ENCODE data around the gene PALLD.

The PALLD gene

GRCh38 chr4:168524897-168525296 is 28.0 kb downstream of the PALLD start:
- DNase-seq (ENCODE audit: low read depth in 2 of 2), result no peak

DNA sequence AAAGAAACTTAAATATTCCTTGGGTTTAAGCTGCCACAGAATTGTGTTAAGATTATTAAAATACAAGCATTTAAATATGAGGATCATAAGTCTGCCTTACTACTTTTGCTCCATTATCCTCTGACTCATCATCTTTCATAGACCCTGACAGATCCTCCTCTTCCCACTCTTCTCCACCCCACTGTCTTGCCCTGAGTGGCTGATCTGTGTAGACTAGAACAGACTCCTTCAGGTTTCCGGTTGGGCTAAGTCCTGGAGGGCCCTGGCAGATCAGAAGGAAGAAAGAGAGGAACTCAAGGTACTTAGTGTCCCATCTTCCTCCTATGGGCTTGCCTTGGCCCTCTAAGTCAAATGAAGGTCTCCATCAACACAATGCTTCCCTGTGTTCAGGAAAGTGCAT is 30.7 kb downstream of the PALLD start:
- DNase-seq (ENCODE audit: low read depth in 2 of 2), result no peak

DNA sequence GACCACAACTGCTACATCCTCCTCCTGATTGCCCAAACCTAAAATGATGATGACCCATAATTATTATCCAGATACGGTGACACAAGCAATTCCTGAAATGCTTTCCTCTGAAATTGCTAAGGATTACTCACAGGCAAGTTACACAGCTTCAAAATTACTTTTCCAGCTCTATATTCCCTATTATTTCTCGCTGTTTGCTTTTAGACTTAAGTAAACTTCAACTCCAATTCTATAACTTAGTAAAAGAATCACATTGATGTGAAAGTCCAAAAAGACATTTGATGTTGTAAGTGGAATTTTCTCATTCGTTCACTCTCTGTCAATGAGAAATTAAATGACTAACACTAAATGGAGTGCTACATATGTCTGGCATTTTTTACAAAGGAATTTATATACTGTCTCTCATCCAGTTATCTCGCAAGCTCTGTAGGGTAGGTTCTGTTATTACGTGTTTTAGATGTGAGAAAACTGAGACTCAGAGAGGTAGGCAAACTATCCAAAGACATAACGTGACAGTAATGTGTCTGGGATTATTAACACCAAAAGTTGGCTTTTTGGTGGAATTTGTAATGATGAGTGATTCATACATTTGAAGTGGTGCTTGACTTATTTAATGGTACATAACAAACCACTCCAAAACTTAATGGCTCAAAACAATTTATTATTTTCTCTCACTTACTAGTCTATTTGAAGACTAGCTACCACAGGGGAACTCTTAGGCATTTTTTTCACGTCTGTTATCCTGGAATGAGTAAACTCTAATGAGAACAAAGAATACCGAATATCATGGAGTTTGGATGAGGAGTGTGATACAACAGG is 31.5 kb downstream of the PALLD start:
- DNase-seq (ENCODE audit: low read depth in 2 of 2), result no peak

DNA sequence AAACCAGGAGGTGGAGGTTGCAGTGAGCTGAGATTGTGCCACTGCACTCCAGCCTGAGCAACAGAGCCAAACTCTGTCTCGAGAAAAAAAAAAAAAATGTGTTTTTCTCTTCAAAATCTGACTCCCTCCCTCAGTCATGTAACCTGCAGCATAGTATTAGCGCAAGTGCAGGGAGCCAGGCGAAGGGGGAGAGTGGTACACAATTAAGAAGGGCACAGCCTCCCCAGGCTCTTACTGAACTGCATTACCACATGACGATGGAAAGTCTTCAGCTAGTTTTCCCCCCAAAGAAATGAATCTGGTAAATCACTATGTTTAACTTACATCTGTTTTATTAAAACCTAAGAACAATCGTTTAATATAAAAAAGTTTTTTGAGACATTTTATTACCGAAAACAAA is 32.4 kb downstream of the PALLD start:
- no peak for DNase-seq (ENCODE audit: low read depth in 2 of 2)

- no peak for DNase-seq (ENCODE audit: low read depth in 2 of 2)
These were observed 34.5 kb downstream of the PALLD start for GRCh38 chr4:168531305-168531704.

DNA sequence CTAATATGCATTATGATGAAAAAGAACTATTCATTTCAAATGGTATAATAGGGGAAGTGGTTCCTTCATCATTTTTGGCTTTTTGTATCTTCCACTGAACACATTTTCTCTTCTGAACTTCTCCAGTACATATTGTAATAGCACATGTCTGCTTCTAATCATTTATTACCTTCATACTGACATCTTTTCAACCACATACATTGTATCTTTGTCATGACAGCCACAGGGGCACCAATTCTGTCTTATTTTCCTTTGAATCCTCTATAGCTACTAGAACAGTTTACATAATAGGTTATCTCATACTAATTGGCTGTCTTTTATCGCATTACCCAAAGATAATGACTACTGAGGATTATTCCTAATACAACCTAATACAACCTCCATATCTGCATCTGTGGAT is 37.7 kb downstream of the PALLD start:
- no peak for DNase-seq (ENCODE audit: low read depth in 2 of 2)

DNA sequence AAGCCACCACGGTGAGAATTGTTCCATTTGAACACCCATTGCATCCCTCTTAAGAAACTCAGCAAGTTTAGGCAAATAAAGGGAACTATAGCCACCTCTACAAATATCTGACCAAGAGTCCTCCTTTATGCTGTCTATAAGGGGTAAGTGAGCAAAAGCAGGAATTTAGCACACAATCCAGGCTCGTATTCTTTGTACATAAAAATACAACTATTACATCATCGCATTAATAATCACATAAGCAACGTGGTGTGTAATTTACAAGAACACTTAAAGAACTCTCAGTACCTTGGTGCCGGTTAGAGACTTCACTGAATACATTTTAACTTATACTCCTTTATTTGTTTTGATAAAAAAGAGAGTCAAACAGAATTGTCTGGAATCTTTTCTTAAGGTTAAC is 38.8 kb downstream of the PALLD start:
- DNase-seq (ENCODE audit: low read depth in 2 of 2), result no peak

DNA sequence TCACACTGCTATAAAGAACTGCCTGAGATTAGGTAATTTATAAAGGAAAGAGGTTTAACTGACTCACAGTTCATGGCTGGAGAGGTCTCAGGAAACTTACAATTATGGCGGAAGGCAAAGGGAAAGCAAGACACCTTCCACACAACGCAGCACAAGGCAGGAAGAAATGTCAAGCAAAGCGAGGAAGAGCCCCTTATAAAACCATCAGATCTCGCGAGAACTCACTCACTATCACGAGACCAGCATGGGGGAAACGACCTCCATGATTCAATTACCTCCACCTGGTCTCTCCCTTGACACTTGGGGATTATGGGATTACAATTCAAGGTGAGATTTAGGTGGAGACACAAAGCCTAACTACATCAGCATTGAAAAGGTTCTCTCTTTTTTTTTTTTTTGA is 39.6 kb downstream of the PALLD start:
- no peak for DNase-seq (ENCODE audit: low read depth in 2 of 2)

GRCh38 chr4:168537086-168537485 is 40.2 kb downstream of the PALLD start:
- DNase-seq (ENCODE audit: low read depth in 2 of 2), result no peak

GRCh38 chr4:168537571-168537970 is 40.7 kb downstream of the PALLD start:
- DNase-seq (ENCODE audit: low read depth in 2 of 2), result no peak

GRCh38 chr4:168538632-168539031 is 41.8 kb downstream of the PALLD start:
- DNase-seq (ENCODE audit: low read depth in 2 of 2), result no peak

- DNase-seq (ENCODE audit: low read depth in 2 of 2), result no peak
These were observed 43.2 kb downstream of the PALLD start for GRCh38 chr4:168540086-168540485.

DNA sequence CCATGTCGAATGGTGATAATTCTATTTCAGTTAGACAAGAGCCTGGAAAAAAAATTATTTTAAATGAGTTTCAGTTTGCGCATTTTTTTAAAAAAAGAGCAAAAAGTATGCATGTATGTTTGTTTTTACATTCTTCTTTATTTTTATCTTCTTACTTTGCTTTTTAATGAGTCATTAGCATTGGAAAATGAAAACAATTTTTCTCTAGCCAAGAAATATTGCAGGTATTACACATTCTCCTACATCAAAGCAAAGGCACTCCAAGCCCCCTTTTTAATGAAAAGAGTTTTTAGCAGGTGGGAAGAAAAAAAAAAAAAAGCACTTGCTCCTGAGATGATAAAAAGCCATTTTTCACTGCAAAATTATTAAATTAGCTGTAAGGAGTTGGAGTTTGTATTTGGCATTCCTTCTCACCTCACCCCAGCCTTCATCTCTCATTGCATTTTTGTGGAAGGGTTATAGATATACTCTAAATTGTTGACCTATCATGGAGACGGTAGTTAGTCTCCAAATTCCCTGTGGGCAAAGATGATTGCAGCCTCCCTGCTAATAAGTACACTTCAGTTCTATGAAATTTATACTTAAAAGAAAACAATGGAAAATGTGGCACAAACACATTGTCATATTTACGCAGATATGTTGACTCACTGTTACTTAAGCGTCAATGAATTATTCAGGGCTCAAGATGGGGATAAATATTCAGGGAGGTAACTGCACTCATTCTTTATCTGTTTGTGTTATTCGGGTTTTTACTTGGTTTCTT is 43.8 kb downstream of the PALLD start:
- no peak for DNase-seq (ENCODE audit: low read depth in 2 of 2)

GRCh38 chr4:168541266-168541953 is 44.6 kb downstream of the PALLD start:
- no peak for DNase-seq (ENCODE audit: low read depth in 2 of 2)

DNA sequence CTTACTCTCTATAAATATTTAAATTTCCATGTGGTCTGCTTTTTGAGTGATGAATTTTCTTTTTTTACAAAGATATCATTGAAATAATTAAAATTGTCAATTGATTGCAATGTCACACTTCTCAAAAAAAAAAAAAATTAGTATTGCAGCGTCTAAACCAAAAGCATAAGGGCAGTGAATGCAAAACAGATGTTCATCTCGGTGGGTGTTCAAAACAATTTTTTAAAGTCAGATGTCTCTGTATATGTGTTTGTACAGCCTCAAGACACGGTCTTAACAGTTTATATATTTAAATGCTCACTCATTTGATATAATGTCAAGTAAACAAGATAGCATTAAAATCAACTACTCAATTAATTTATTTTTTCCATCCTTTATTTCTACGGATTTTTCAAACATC is 52.3 kb downstream of the PALLD start:
- no peak for DNase-seq (ENCODE audit: low read depth in 2 of 2)

GRCh38 chr4:168550064-168550766 is 53.4 kb downstream of the PALLD start:
- no peak for DNase-seq (ENCODE audit: low read depth in 2 of 2)

DNA sequence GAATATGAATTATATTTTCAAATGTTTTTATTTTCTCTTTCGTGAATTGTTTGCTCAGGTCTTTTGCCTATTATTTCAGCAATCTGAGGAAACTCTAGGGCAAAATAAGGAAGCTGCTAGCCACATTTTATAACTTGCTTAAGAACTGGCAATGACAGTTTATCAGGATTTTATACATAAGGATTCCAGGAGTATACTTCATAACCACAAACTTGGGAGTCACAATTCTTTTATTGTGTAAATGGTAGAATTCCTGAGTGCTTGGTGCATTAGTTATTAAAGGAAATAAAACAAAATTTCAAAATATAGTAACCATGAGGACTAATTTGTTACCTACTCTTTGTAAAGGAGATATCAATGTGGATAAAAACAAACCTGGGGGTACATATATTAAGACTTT is 54.4 kb downstream of the PALLD start:
- DNase-seq (ENCODE audit: low read depth in 2 of 2), result no peak

GRCh38 chr4:168551945-168552695 is 55.3 kb downstream of the PALLD start:
- DNase-seq (ENCODE audit: low read depth in 2 of 2), result no peak

- no peak for DNase-seq (ENCODE audit: low read depth in 2 of 2)
These were observed 57.0 kb downstream of the PALLD start for GRCh38 chr4:168553714-168554370.

- DNase-seq (ENCODE audit: low read depth in 2 of 2), result no peak
These were observed 58.6 kb downstream of the PALLD start for GRCh38 chr4:168555437-168555836.

DNA sequence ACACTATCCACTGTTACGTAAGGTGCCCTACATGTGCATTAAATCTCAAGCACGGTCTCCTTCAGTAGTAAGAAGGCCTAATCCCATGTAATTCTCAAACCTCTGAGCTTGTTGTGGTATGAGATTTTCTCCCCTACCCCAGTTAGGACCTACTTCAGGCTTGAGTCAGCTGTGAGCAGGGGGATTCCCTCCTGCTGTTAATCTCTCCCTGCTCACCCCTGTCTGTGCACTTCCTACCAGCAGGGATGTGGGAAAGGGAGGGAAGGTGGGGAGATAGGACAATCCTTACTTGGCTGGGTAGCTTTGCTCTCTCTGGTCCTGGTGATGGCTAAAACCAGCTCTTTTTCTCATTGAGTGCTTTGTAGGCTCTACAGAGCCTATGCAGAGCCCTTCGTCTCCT is 60.8 kb downstream of the PALLD start:
- no peak for DNase-seq (ENCODE audit: low read depth in 2 of 2)
